Ovary (tissue), 9 donors: ENCODE results near the gene COPS6. TPM values are rescaled to one million over a fixed set of nuclear protein-coding genes. Genes with fewer than 3 reads are reported as not detected.

ENCODE experiments used
- DNase-seq, 5 donors: peaks; one replicate each; pipeline ENCODE4 v3.0.0-alpha.2; 2019 to 2020
- H3K27ac ChIP-seq, 2 donors: fragments of 200-600 bp; one replicate each; pipeline versions ENCODE4 v1.5.1 to v1.8.0; 2019 to 2022
- H3K27me3 ChIP-seq: fragments of 200-600 bp; one replicate; pipeline ENCODE4 v1.8.0; 2022
- H3K36me3 ChIP-seq: fragments of 200-600 bp; sonication (generic); one replicate; pipeline ENCODE4 v1.5.1; 2019
- H3K4me1 ChIP-seq: one replicate; pipeline ENCODE4 v1.8.1; 2013; ENCODE audit warnings: mild to moderate bottlenecking, moderate library complexity; ENCODE audit not compliant: insufficient read depth
- H3K4me3 ChIP-seq: fragments of 200-600 bp; sonication (generic); one replicate; pipeline ENCODE4 v1.5.1; 2017
- H3K9me3 ChIP-seq, 2 donors: fragments of 200-600 bp in 1 of 2; sonication (generic) in 1 of 2; one replicate each; pipeline versions ENCODE4 v1.5.1 to v1.8.1; 2013 to 2019; ENCODE audit warnings: mild to moderate bottlenecking in 1 of 2, moderate library complexity in 1 of 2
- CTCF ChIP-seq, 3 donors: fragments of 450-650 bp in 2 of 3; fragments of 200-600 bp in 1 of 3; IDR thresholded peaks; one replicate each; pipeline versions ENCODE4 v1.5.1 to v1.8.0; 2016 to 2022; ENCODE audit warnings: antibody characterized with exemption in 3 of 3, mild to moderate bottlenecking in 1 of 3
- EP300 ChIP-seq: sonication (generic); formaldehyde crosslinking; IDR thresholded peaks from one replicate; pipeline ENCODE4 v1.6.1; 2017; ENCODE audit warnings: antibody characterized with exemption
- POLR2A ChIP-seq: fragments of 450-650 bp; IDR thresholded peaks from one replicate; pipeline ENCODE4 v1.6.1; 2017; ENCODE audit warnings: antibody characterized with exemption, mild to moderate bottlenecking, moderate library complexity
- WGBS, 3 donors: extraction: QIAGEN DNeasy Blood & Tissue Kit in 1 of 3; methylation state at CpG; one replicate each; pipeline versions ENCODE4 v1.1.5 to v1.1.7; 2013 to 2017; 5-methylcytosine and 5-hydroxymethylcytosine counted together
- intact Hi-C, 4 donors: fragments of 100-400 bp; cut with DNase I; formaldehyde crosslinking; loops; one replicate each; pipeline versions ENCODE4 v1.11.0 to v1.15.1; 2022 to 2023
- polyA plus RNA-seq, 2 donors: library from polyadenylated mRNA; stranded (reverse); fragments of 200-250 nt in 1 of 2; fragments of 350-450 nt in 1 of 2; fragmentation: Illumina TruSeq in 1 of 2; extraction: RNeasy Lipid Tissue Mini Kit (QIAGEN cat#74804) in 1 of 2; gene quantifications; one replicate each; pipeline ENCODE4 v1.2.3, GENCODE V29; 2013 to 2014
- total RNA-seq, 7 donors: library from RNA; depleted of rRNA in 2 of 7; stranded (reverse); fragments of >200 nt in 2 of 7; fragmentation: NEBNext Ultra II Directional in 3 of 7; extraction: Animal tissue kit (Norgen Biotek cat#: 25700) in 3 of 7; gene quantifications; one replicate each; pipeline versions ENCODE4 v1.1.0 to v1.2.4, GENCODE V29; 2016 to 2023
- donor health status: DM: no; HTN: no; CAD: no; lungs with moderate emphysema.
- donor health status: DM: no; HTN: no; CAD: no.
- donor health status: Bipolar disorder and iron deficiency.
- donor health status: DM: yes; HTN: yes; CAD: no.
- donor health status: DM: no; HTN: no; CAD: no.
- donor health status: DM: yes; HTN: yes; CAD: no.

The COPS6 gene
- total and polyA plus RNA-seq, 9 donors: 33.6 to 145 (median 98.2) TPM

- H3K27ac ChIP-seq: no peak overlapping the region
- H3K27me3 ChIP-seq: no peaks in the 10 kb centered on the region
- intact Hi-C loops: no loop called here
- H3K36me3 ChIP-seq: peaks cover 7% of the 10 kb centered on the region
- 76 to 85% (median 85%) methylated on average over 7 of the region's 7 CpGs for WGBS, 3 donors
- peaks cover 5% of the 10 kb centered on the region for H3K4me1 ChIP-seq
- TF ChIP-seq POLR2A (no peak), EP300 (no peak), CTCF (IDR thresholded peaks at IDR 0.05) (no peak)
- DNase-seq: no peak
- no peak overlapping the region for H3K4me3 ChIP-seq
- H3K9me3 ChIP-seq: peaks cover 6 to 14% of the 10 kb centered on the region in 2 donors
These were observed 21.8 kb upstream of the COPS6 start for GRCh38 chr7:100066953-100067352.

- TF ChIP-seq CTCF (IDR thresholded peaks at IDR 0.05) (no peak), POLR2A (no peak), EP300 (no peak)
- intact Hi-C loops: no loop called here
- Histone ChIP-seq H3K4me3 (no peak overlapping the region), H3K27ac (no peak overlapping the region), H3K36me3 (peaks cover 15% of the 10 kb centered on the region), H3K9me3 (peaks cover 6 to 27% of the 10 kb centered on the region in 2 donors), H3K4me1 (peaks cover 5% of the 10 kb centered on the region), H3K27me3 (no peaks in the 10 kb centered on the region)
- 96 to 97% (median 97%) methylated on average over 5 of the region's 5 CpGs for WGBS, 3 donors
- DNase-seq: no peak
These were observed 18.8 kb upstream of the COPS6 start for GRCh38 chr7:100069991-100070390.

- no peak for DNase-seq
- peaks cover 15% of the 10 kb centered on the region for H3K36me3 ChIP-seq
- H3K4me3 ChIP-seq: no peak overlapping the region
- no peak for TF ChIP-seq EP300
- no peak for TF ChIP-seq CTCF (IDR thresholded peaks at IDR 0.05)
- TF ChIP-seq POLR2A: no peak
- no peaks in the 10 kb centered on the region for H3K27me3 ChIP-seq
- WGBS, 3 donors: 97 to 98% (median 98%) methylated on average over 11 of the region's 11 CpGs
- H3K27ac ChIP-seq: no peak overlapping the region
- peaks cover 6 to 27% of the 10 kb centered on the region in 2 donors for H3K9me3 ChIP-seq
- no peaks in the 10 kb centered on the region for H3K4me1 ChIP-seq
- intact Hi-C loops: no loop called here
These were observed 17.6 kb upstream of the COPS6 start for GRCh38 chr7:100071018-100071723.

GRCh38 chr7:100072462-100072861, 16.3 kb upstream of the COPS6 start:
- H3K4me3 ChIP-seq: no peak overlapping the region
- no peaks in the 10 kb centered on the region for H3K4me1 ChIP-seq
- no peaks in the 10 kb centered on the region for H3K27me3 ChIP-seq
- WGBS, 3 donors: 96 to 98% (median 97%) methylated on average over 10 of the region's 10 CpGs
- H3K9me3 ChIP-seq: peaks cover 6 to 27% of the 10 kb centered on the region in 2 donors
- intact Hi-C loops: no loop called here
- no peak for DNase-seq
- TF ChIP-seq CTCF (IDR thresholded peaks at IDR 0.05) (no peak), POLR2A (no peak), EP300 (no peak)
- H3K36me3 ChIP-seq: peaks cover 15% of the 10 kb centered on the region
- H3K27ac ChIP-seq: no peak overlapping the region
